Raji (cell line): ENCODE data around the gene GBF1.

Experiments used
- POLR2A ChIP-seq: IDR thresholded peaks from 2 replicates; pipeline ENCODE4 v1.6.1; 2011; ENCODE audit warnings: low read depth, low read length, control low read depth; ENCODE audit not compliant: insufficient read depth

Gene GBF1

GRCh38 chr10:102398172-102399020, 153.1 kb downstream of the GBF1 start:
- no peak for TF ChIP-seq POLR2A

- peak; percentile 67 for TF ChIP-seq POLR2A
Measured at GRCh38 chr10:102399217-102400021, 154.1 kb downstream of the GBF1 start.

- TF ChIP-seq POLR2A, result no peak
Measured at GRCh38 chr10:102400076-102400475, 154.7 kb downstream of the GBF1 start.

GRCh38 chr10:102400598-102401341, 155.4 kb downstream of the GBF1 start:
- no peak for TF ChIP-seq POLR2A

- no peak for TF ChIP-seq POLR2A
Measured at GRCh38 chr10:102401342-102401654, 156.0 kb downstream of the GBF1 start.

GRCh38 chr10:102401735-102402511, 156.6 kb downstream of the GBF1 start:
- no peak for TF ChIP-seq POLR2A

GRCh38 chr10:102402512-102402896, 157.2 kb downstream of the GBF1 start:
- no peak for TF ChIP-seq POLR2A

- no peak for TF ChIP-seq POLR2A
Measured at GRCh38 chr10:102403115-102403514, 157.8 kb downstream of the GBF1 start.

- no peak for TF ChIP-seq POLR2A
Measured at GRCh38 chr10:102404361-102405107, 159.2 kb downstream of the GBF1 start.

GRCh38 chr10:102405108-102405571, 159.8 kb downstream of the GBF1 start:
- 0 out of 2 replicates have a peak, but pooled peaks have one; percentile 4 for TF ChIP-seq POLR2A

- 0 out of 2 replicates have a peak, but pooled peaks have one; percentile 3 for TF ChIP-seq POLR2A
Measured at GRCh38 chr10:102405632-102406031, 160.3 kb downstream of the GBF1 start.

- TF ChIP-seq POLR2A, result no peak
Measured at GRCh38 chr10:102406815-102407214, 161.5 kb downstream of the GBF1 start.

- TF ChIP-seq POLR2A, result no peak
Measured at GRCh38 chr10:102407425-102408130, 162.2 kb downstream of the GBF1 start.
